CD4-positive, alpha-beta T cell treated with Interleukin-21 for 1 hour (primary cell): Measurements from ENCODE around the gene SLCO2A1.
"Not testable (repeated sequence)": the region's sequence is repeated elsewhere in the genome, so short reads cannot be mapped to it uniquely, and the experiment has no call there.

ENCODE experiments used
- DNase-seq: peaks from one replicate; pipeline ENCODE4 v3.0.0-alpha.2; 2020

Gene SLCO2A1

GRCh38 chr3:134029734-134030378 is at the start of gene SLCO2A1:
Gene SLCO2A1, minus strand, starts transcription at chr3:134029925. Its CDS starts 123 bp downstream, at chr3:134029802.
- DNase-seq = no peak

- no peak for DNase-seq
These were observed 49.4 kb upstream of the SLCO2A1 start for GRCh38 chr3:134079111-134079547.

GRCh38 chr3:134078169-134078831 is 48.6 kb upstream of the SLCO2A1 start:
- DNase-seq = no peak

GRCh38 chr3:134077649-134078161 is 48.0 kb upstream of the SLCO2A1 start:
- DNase-seq = no peak

GRCh38 chr3:134076851-134077250 is 47.1 kb upstream of the SLCO2A1 start:
- no peak for DNase-seq

- no peak for DNase-seq
These were observed 46.1 kb upstream of the SLCO2A1 start for GRCh38 chr3:134075846-134076245.

GRCh38 chr3:134075568-134075825 is 45.8 kb upstream of the SLCO2A1 start:
- DNase-seq = no peak

GRCh38 chr3:134074790-134075567 is 45.3 kb upstream of the SLCO2A1 start:
- no peak for DNase-seq

GRCh38 chr3:134074001-134074789 is 44.5 kb upstream of the SLCO2A1 start:
- no peak for DNase-seq

GRCh38 chr3:134073583-134073945 is 43.8 kb upstream of the SLCO2A1 start:
- no peak for DNase-seq

GRCh38 chr3:134072881-134073582 is 43.3 kb upstream of the SLCO2A1 start:
- no peak for DNase-seq

- DNase-seq = not testable (repeated sequence)
These were observed 40.6 kb upstream of the SLCO2A1 start for GRCh38 chr3:134070281-134070680.

- no peak for DNase-seq
These were observed 38.7 kb upstream of the SLCO2A1 start for GRCh38 chr3:134068429-134068828.

- no peak for DNase-seq
These were observed 37.9 kb upstream of the SLCO2A1 start for GRCh38 chr3:134067531-134068161.

- DNase-seq = no peak
These were observed 37.2 kb upstream of the SLCO2A1 start for GRCh38 chr3:134066651-134067530.

- DNase-seq = no peak
These were observed 36.4 kb upstream of the SLCO2A1 start for GRCh38 chr3:134066158-134066541.

- no peak for DNase-seq
These were observed 35.8 kb upstream of the SLCO2A1 start for GRCh38 chr3:134065252-134066157.

- DNase-seq = no peak
These were observed 34.4 kb upstream of the SLCO2A1 start for GRCh38 chr3:134064081-134064480.

GRCh38 chr3:134061401-134061800 is 31.7 kb upstream of the SLCO2A1 start:
- no peak for DNase-seq
